ENCODE measurements around the gene SETD4.
"Not testable (repeated sequence)": the region's sequence is repeated elsewhere in the genome, so short reads cannot be mapped to it uniquely, and the experiment has no call there.

Gene SETD4

DNA sequence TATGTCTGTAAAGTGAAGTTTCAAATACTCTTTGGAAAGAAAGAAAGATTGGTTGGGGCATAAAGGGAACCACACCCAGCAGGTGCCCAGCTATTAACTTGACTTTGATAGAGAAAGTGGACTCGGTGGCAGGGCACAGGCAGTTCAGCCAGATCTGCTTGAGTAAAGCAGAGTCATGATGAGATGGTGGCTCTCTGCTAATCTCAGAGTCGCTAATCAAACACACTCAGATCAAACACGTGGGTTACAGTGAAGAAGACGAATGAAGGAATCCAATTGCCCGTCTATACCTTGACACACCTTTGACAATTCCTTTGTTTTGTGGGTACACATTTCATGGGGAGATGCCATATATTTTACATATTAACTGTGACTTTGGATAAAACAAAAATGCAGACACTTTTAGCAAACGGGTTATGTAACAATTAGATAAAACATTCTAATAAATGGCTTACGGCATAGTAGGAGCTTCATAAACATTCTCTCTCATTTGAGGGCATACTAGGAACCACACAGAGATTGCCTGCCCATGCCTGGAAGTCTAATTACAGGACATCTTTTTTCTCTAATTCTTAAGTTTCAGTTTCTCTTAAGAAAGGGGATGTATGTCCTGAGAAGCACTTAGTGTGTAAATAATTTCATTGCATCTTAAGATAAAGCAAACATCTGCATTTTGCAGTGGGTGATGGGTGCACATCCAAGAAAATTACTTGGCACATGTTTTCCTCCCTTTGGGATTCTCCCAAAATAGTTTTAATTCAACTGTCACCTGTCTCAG, 16.7 kb upstream of the SETD4 start:
- H3K4me3 ChIP-seq (replicated peaks; ENCODE audit: low read depth, low read length) = no peak overlapping the region
- no peaks in the 10 kb centered on the region; the same call in 1 of the 2 replicates for H3K36me3 ChIP-seq (ENCODE audit: control insufficient read depth, insufficient read depth, low read length)
- TF ChIP-seq, protein P1, sequence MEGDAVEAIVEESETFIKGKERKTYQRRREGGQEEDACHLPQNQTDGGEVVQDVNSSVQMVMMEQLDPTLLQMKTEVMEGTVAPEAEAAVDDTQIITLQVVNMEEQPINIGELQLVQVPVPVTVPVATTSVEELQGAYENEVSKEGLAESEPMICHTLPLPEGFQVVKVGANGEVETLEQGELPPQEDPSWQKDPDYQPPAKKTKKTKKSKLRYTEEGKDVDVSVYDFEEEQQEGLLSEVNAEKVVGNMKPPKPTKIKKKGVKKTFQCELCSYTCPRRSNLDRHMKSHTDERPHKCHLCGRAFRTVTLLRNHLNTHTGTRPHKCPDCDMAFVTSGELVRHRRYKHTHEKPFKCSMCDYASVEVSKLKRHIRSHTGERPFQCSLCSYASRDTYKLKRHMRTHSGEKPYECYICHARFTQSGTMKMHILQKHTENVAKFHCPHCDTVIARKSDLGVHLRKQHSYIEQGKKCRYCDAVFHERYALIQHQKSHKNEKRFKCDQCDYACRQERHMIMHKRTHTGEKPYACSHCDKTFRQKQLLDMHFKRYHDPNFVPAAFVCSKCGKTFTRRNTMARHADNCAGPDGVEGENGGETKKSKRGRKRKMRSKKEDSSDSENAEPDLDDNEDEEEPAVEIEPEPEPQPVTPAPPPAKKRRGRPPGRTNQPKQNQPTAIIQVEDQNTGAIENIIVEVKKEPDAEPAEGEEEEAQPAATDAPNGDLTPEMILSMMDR (IDR thresholded peaks at IDR 0.05; ENCODE audit: insufficient read depth, low read length, poor library complexity, severe bottlenecking) = no peak
- H3K27me3 ChIP-seq (replicated peaks; ENCODE audit: control insufficient read depth, insufficient read depth, low read length) = no peaks in the 10 kb centered on the region
- no peak for DNase-seq (ENCODE audit: extremely low read depth, insufficient read length)

DNA sequence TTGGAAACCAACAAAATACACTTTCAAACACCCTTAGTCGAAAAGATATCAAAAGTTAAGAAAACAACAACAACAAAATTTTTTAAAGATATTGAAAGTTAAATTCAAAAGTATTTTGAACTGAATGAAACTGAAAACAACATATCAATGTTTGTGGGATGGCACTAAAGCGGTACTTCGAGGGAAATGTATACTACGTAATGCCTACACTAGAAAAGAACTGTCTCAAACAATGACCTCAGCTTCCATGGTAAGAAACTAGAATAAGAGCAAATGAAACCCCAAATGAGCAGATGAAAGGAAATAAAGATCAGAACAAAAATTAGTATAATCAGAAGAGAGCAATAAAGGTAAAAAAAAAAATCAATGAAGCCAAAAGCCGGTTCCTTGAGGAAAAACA, 15.6 kb upstream of the SETD4 start:
- no peak overlapping the region for H3K4me3 ChIP-seq (replicated peaks; ENCODE audit: low read depth, low read length)
- no peak for DNase-seq (ENCODE audit: extremely low read depth, insufficient read length)
- H3K27me3 ChIP-seq (replicated peaks; ENCODE audit: control insufficient read depth, insufficient read depth, low read length) = no peaks in the 10 kb centered on the region
- TF ChIP-seq, protein P1 (IDR thresholded peaks at IDR 0.05; ENCODE audit: insufficient read depth, low read length, poor library complexity, severe bottlenecking) = no peak
- H3K36me3 ChIP-seq (ENCODE audit: control insufficient read depth, insufficient read depth, low read length) = no peaks in the 10 kb centered on the region; the same call in 1 of the 2 replicates

DNA sequence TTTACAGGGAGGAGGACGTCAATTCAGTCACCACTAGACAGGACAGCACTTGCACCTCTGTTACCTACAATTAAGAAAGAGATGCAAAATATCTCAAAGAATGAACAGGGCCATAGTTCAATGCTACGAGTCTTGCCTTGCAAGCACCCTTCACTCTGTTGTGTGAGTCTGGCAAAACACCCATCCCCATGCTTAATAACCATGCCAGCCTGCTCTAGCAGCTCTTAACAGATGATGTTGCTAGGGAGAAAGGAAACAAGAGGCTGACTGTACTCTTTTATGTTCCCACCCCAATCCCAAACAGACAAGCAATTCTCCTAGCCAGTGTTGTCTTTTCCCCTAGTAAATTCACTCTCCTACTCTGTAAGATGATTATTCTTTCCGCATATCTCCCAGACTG, 14.8 kb upstream of the SETD4 start:
- Histone ChIP-seq H3K36me3 (ENCODE audit: control insufficient read depth, insufficient read depth, low read length) (no peaks in the 10 kb centered on the region; the same call in 1 of the 2 replicates), H3K27me3 (replicated peaks; ENCODE audit: control insufficient read depth, insufficient read depth, low read length) (no peaks in the 10 kb centered on the region), H3K4me3 (replicated peaks; ENCODE audit: low read depth, low read length) (no peak overlapping the region)
- no peak for DNase-seq (ENCODE audit: extremely low read depth, insufficient read length)
- TF ChIP-seq, protein P1 (IDR thresholded peaks at IDR 0.05; ENCODE audit: insufficient read depth, low read length, poor library complexity, severe bottlenecking) = no peak

DNA sequence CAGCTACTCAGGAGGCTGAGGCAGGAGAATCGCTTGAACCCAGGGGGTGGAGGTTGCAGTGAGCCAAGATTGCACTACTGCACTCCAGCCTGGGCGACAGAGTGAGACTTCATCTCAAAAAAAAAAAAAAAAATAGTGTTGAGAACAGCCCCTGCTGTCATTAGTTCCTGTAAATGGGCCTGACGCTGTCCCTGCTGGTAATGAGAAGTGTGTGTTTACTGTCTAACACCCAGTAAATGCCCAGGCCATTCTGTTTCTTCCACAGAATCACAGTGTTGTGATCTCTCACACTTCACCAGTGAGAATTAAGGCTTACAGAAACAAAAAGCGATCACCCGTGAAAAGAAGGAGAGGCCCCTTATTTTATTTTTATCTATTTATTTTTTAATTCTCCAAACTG, 13.6 kb upstream of the SETD4 start:
- not testable (repeated sequence) for DNase-seq (ENCODE audit: extremely low read depth, insufficient read length); H3K27me3 ChIP-seq (replicated peaks; ENCODE audit: control insufficient read depth, insufficient read depth, low read length); H3K36me3 ChIP-seq (ENCODE audit: control insufficient read depth, insufficient read depth, low read length); H3K4me3 ChIP-seq (replicated peaks; ENCODE audit: low read depth, low read length)

DNA sequence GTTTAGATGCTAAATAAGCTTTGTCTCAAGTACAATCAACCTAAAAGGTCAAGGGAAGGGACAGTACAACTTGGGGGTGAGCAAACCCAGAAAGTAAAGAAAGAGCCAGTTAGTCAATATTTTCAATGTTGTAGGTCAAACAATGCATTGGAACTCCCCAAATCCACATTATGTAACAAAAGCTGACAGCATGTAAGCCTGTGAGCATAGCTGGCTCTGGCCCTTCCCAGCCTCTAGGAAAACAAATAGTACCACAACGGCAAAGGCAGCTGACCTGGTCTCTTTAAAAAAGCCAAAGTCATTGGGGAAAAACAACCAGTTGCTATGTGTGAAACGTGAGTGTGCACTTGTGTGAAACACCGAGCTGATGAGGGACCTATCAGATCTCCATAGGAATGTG, 12.9 kb upstream of the SETD4 start:
- H3K27me3 ChIP-seq (replicated peaks; ENCODE audit: control insufficient read depth, insufficient read depth, low read length) = no peaks in the 10 kb centered on the region
- H3K36me3 ChIP-seq (ENCODE audit: control insufficient read depth, insufficient read depth, low read length) = no peaks in the 10 kb centered on the region; the same call in 1 of the 2 replicates
- H3K4me3 ChIP-seq (replicated peaks; ENCODE audit: low read depth, low read length) = no peak overlapping the region
- TF ChIP-seq, protein P1 (IDR thresholded peaks at IDR 0.05; ENCODE audit: insufficient read depth, low read length, poor library complexity, severe bottlenecking) = no peak
- no peak for DNase-seq (ENCODE audit: extremely low read depth, insufficient read length)

DNA sequence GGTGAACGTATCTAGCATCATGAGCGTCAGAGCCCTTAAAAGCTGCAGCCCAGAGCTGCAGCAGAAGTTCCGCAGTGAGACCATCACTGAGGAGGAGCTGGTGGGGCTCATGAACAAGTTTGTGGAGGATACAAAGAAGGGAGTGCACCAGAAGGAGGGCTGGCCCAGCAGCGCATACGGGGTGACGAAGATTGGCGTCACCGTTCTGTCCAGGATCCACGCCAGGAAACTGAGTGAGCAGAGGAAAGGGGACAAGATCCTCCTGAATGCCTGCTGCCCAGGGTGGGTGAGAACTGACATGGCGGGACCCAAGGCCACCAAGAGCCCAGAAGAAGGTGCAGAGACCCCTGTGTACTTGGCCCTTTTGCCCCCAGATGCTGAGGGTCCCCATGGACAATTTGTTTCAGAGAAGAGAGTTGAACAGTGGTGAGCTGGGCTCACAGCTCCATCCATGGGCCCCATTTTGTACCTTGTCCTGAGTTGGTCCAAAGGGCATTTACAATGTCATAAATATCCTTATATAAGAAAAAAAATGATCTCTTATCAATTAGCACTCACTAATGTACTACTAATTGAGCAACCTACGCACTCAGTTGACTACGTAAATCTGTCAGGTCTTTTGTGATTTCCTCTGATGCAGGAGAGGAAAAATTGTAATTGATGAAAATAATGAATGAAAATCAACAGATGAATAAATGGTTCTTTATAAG, 12.3 kb upstream of the SETD4 start:
- H3K4me3 ChIP-seq (replicated peaks; ENCODE audit: low read depth, low read length) = no peak overlapping the region
- no peaks in the 10 kb centered on the region; the same call in 1 of the 2 replicates for H3K36me3 ChIP-seq (ENCODE audit: control insufficient read depth, insufficient read depth, low read length)
- no peaks in the 10 kb centered on the region for H3K27me3 ChIP-seq (replicated peaks; ENCODE audit: control insufficient read depth, insufficient read depth, low read length)
- DNase-seq (ENCODE audit: extremely low read depth, insufficient read length) = no peak
- TF ChIP-seq, protein P1 (IDR thresholded peaks at IDR 0.05; ENCODE audit: insufficient read depth, low read length, poor library complexity, severe bottlenecking) = no peak

All from GM06990 (cell line).